22Rv1 (cell line): Measurements from ENCODE around the gene FAM241B.

Experiments
- H3K27ac ChIP-seq: fragments of 450-650 bp; 2 replicates; pipeline ENCODE4 v1.5.1; 2017
- CTCF ChIP-seq: fragments of 450-650 bp; IDR thresholded peaks from 2 replicates; pipeline ENCODE4 v1.5.1; 2017; ENCODE audit warnings: mild to moderate bottlenecking
- ZFX ChIP-seq: fragments of 450-650 bp; IDR thresholded peaks from 2 replicates; pipeline ENCODE4 v1.6.1; 2017; ENCODE audit warnings: antibody characterized with exemption, borderline replicate concordance

FAM241B gene

GRCh38 chr10:69662173-69662877 lies 32.3 kb downstream of the FAM241B start:
- H3K27ac ChIP-seq, result no peak overlapping the region

GRCh38 chr10:69662901-69663300 lies 32.9 kb downstream of the FAM241B start:
- H3K27ac ChIP-seq, result no peak overlapping the region
- TF ChIP-seq ZFX (no peak), CTCF (no peak)

More at GRCh38 chr10:69662173-69662877, 32.3 kb downstream of the FAM241B start:
- no peak for TF ChIP-seq CTCF
- no peak for TF ChIP-seq ZFX

GRCh38 chr10:69663369-69663947 lies 33.4 kb downstream of the FAM241B start:
- TF ChIP-seq CTCF (no peak), ZFX (no peak)

GRCh38 chr10:69665474-69666320 lies 35.6 kb downstream of the FAM241B start:
- TF ChIP-seq ZFX (no peak), CTCF (no peak)
- H3K27ac ChIP-seq, result no peak overlapping the region

More at GRCh38 chr10:69663369-69663947, 33.4 kb downstream of the FAM241B start:
- no peak overlapping the region for H3K27ac ChIP-seq

GRCh38 chr10:69666756-69667155 lies 36.7 kb downstream of the FAM241B start:
- no peak overlapping the region for H3K27ac ChIP-seq
- no peak for TF ChIP-seq CTCF
- TF ChIP-seq ZFX, result no peak

- no peak overlapping the region for H3K27ac ChIP-seq
- TF ChIP-seq ZFX, result no peak
- no peak for TF ChIP-seq CTCF
Measured at GRCh38 chr10:69668721-69669120, 38.7 kb downstream of the FAM241B start.
